ENCODE data around the gene DNAH10.

Gene DNAH10

GRCh38 chr12:123713823-123714585, 48.1 kb upstream of the DNAH10 start:
- TF ChIP-seq TEAD4 (IDR thresholded peaks at IDR 0.05) (no peak), YY1 (IDR thresholded peaks at IDR 0.05; ENCODE audit: low read depth) (no peak), NFIC (IDR thresholded peaks at IDR 0.05) (no peak), TAF1 (IDR thresholded peaks at IDR 0.05; ENCODE audit: low read depth) (no peak), ZBTB7A (IDR thresholded peaks at IDR 0.05; ENCODE audit: low read depth) (no peak), REST (IDR thresholded peaks at IDR 0.05; ENCODE audit: low read depth) (no peak), TCF12 (IDR thresholded peaks at IDR 0.05; ENCODE audit: low read depth) (no peak), CREB1 (IDR thresholded peaks at IDR 0.05; ENCODE audit: low read depth) (no peak), CEBPB (IDR thresholded peaks at IDR 0.05) (no peak), EP300 (IDR thresholded peaks at IDR 0.05; ENCODE audit: borderline replicate concordance) (no peak), USF1 (IDR thresholded peaks at IDR 0.05) (no peak), RAD21 (IDR thresholded peaks at IDR 0.05; ENCODE audit: low read depth) (no peak), EGR1 (IDR thresholded peaks at IDR 0.05) (no peak)

GRCh38 chr12:123715195-123715594, 46.9 kb upstream of the DNAH10 start:
- TF ChIP-seq TAF1 (IDR thresholded peaks at IDR 0.05; ENCODE audit: low read depth), result no peak
- no peak for TF ChIP-seq TCF12 (IDR thresholded peaks at IDR 0.05; ENCODE audit: low read depth)
- no peak for TF ChIP-seq YY1 (IDR thresholded peaks at IDR 0.05; ENCODE audit: low read depth)
- TF ChIP-seq NFIC (IDR thresholded peaks at IDR 0.05), result no peak
- TF ChIP-seq REST (IDR thresholded peaks at IDR 0.05; ENCODE audit: low read depth), result no peak
- TF ChIP-seq CREB1 (IDR thresholded peaks at IDR 0.05; ENCODE audit: low read depth), result no peak
- no peak for TF ChIP-seq CEBPB (IDR thresholded peaks at IDR 0.05)
- TF ChIP-seq MAX (IDR thresholded peaks at IDR 0.05), result no peak
- TF ChIP-seq RAD21 (IDR thresholded peaks at IDR 0.05; ENCODE audit: low read depth), result no peak
- no peak for TF ChIP-seq EGR1 (IDR thresholded peaks at IDR 0.05)
- TF ChIP-seq FOXM1 (IDR thresholded peaks at IDR 0.05; ENCODE audit: borderline replicate concordance, low read depth), result no peak
- TF ChIP-seq TEAD4 (IDR thresholded peaks at IDR 0.05), result no peak
- no peak for TF ChIP-seq ZBTB7A (IDR thresholded peaks at IDR 0.05; ENCODE audit: low read depth)
- no peak for TF ChIP-seq USF1 (IDR thresholded peaks at IDR 0.05)
- TF ChIP-seq EP300 (IDR thresholded peaks at IDR 0.05; ENCODE audit: borderline replicate concordance), result no peak

- TF ChIP-seq CEBPB (IDR thresholded peaks at IDR 0.05) (no peak), TCF12 (IDR thresholded peaks at IDR 0.05; ENCODE audit: low read depth) (no peak), TAF1 (IDR thresholded peaks at IDR 0.05; ENCODE audit: low read depth) (no peak), ZBTB7A (IDR thresholded peaks at IDR 0.05; ENCODE audit: low read depth) (no peak), USF1 (IDR thresholded peaks at IDR 0.05) (no peak), REST (IDR thresholded peaks at IDR 0.05; ENCODE audit: low read depth) (no peak), TEAD4 (IDR thresholded peaks at IDR 0.05) (no peak), EGR1 (IDR thresholded peaks at IDR 0.05) (no peak), RAD21 (IDR thresholded peaks at IDR 0.05; ENCODE audit: low read depth) (no peak), MAX (IDR thresholded peaks at IDR 0.05) (no peak), FOXM1 (IDR thresholded peaks at IDR 0.05; ENCODE audit: borderline replicate concordance, low read depth) (no peak), CREB1 (IDR thresholded peaks at IDR 0.05; ENCODE audit: low read depth) (no peak), YY1 (IDR thresholded peaks at IDR 0.05; ENCODE audit: low read depth) (no peak), EP300 (IDR thresholded peaks at IDR 0.05; ENCODE audit: borderline replicate concordance) (no peak), NFIC (IDR thresholded peaks at IDR 0.05) (no peak)
These were observed 44.8 kb upstream of the DNAH10 start for GRCh38 chr12:123717350-123717749.

All from Ishikawa (cell line).